Measurements from ENCODE around the gene KCNQ1. TPM values are rescaled to one million over a fixed set of nuclear protein-coding genes. Genes with fewer than 3 reads are reported as not detected.
A peak's percentile ranks its signal among the peaks of the same experiment; 100 is the strongest.

Gene KCNQ1
- total RNA-seq, 4 donors from 2014 or later = 5.6 to 46.8 (median 24.6) TPM

DNA sequence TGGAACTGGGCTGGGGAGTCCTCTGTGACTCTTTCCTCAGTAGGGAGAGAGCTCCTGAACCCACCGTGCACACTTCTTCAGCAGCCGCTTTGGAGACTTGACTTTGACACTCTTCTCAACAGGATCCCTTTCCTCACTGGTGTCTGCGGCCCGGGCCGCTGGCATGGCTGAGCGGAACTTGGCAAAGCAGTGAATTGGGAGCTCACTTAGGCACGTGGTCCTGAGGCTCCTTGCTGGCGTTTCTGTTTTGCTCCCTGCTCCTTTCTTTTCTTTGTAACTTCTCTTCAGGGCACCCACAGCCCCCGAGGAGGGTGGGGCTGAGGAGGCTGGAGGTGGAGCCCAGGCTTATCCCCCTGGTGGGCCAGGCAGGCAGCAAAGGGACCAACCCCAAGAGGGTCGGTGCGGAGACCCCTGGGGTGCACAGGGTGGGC lies 263.4 kb downstream of the KCNQ1 start:
- TF ChIP-seq EP300 (IDR thresholded peaks at IDR 0.05; ENCODE audit: low read depth) = no peak
- no peak for TF ChIP-seq POLR2A (IDR thresholded peaks at IDR 0.05)
- TF ChIP-seq, protein P1, sequence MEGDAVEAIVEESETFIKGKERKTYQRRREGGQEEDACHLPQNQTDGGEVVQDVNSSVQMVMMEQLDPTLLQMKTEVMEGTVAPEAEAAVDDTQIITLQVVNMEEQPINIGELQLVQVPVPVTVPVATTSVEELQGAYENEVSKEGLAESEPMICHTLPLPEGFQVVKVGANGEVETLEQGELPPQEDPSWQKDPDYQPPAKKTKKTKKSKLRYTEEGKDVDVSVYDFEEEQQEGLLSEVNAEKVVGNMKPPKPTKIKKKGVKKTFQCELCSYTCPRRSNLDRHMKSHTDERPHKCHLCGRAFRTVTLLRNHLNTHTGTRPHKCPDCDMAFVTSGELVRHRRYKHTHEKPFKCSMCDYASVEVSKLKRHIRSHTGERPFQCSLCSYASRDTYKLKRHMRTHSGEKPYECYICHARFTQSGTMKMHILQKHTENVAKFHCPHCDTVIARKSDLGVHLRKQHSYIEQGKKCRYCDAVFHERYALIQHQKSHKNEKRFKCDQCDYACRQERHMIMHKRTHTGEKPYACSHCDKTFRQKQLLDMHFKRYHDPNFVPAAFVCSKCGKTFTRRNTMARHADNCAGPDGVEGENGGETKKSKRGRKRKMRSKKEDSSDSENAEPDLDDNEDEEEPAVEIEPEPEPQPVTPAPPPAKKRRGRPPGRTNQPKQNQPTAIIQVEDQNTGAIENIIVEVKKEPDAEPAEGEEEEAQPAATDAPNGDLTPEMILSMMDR (IDR thresholded peaks at IDR 0.05) = no peak
- no peak for TF ChIP-seq POLR2AphosphoS5 (IDR thresholded peaks at IDR 0.05)

GRCh38 chr11:2708757-2709281 lies 264.0 kb downstream of the KCNQ1 start:
- DNase-seq = no peak
- Histone ChIP-seq H3K27ac (peak overlapping the region; percentile 46 to 86 (median 76)), H3K27me3 (no peaks in the 10 kb centered on the region), H3K36me3 (no peaks in the 10 kb centered on the region), H3K9me3 (no peaks in the 10 kb centered on the region), H3K4me3 (no peak overlapping the region), H3K4me1 (peaks cover 4 to 16% (median 5%) of the 10 kb centered on the region in 4 donors)
- WGBS, 2 donors (ENCODE audit: low coverage in 1 of 2) = 66% methylated on average over 14 of the region's 14 CpGs; no CpG with 5 or more reads in 1 of the 2 donors
- TF ChIP-seq POLR2AphosphoS5 (IDR thresholded peaks at IDR 0.05) (peak in 1 of 3 donors; percentile 58), EP300 (IDR thresholded peaks at IDR 0.05; ENCODE audit: low read depth) (no peak), POLR2A (IDR thresholded peaks at IDR 0.05) (no peak)
- TF ChIP-seq, protein P1 (IDR thresholded peaks at IDR 0.05) = no peak
- intact Hi-C loops (cut with DNase I; ENCODE audit: low total_unique reads) (loop anchor here (5.0 kb wide), 1 partner anchor 178 kb away; the partner anchor contains the start of gene CDKN1C), in situ Hi-C loops (cut with MboI; ENCODE audit: low pct_ligation_motif_present in 1 of 4, low pct_unique_long_range_greater_than_20kb in 1 of 4, low sequenced_read_pairs in 3 of 4) (no loop called here)

More for the DNA sequence above, 263.4 kb downstream of the KCNQ1 start:
- peaks cover 4 to 15% (median 5%) of the 10 kb centered on the region in 4 donors for H3K4me1 ChIP-seq
- no peak for DNase-seq
- H3K4me3 ChIP-seq = no peak overlapping the region
- peak overlapping the region; percentile 46 to 86 (median 76) for H3K27ac ChIP-seq
- H3K27me3 ChIP-seq = no peaks in the 10 kb centered on the region
- 69 to 92% methylated on average over 2 to 11 of the region's 11 CpGs for WGBS, 2 donors (ENCODE audit: low coverage in 1 of 2)
- intact Hi-C loops (cut with DNase I; ENCODE audit: low total_unique reads) = loop anchor here (5.0 kb wide), 1 partner anchor 179 kb away; the partner anchor contains the start of gene CDKN1C
- H3K36me3 ChIP-seq = no peaks in the 10 kb centered on the region
- in situ Hi-C loops (cut with MboI; ENCODE audit: low pct_ligation_motif_present in 1 of 4, low pct_unique_long_range_greater_than_20kb in 1 of 4, low sequenced_read_pairs in 3 of 4) = no loop called here
- no peaks in the 10 kb centered on the region for H3K9me3 ChIP-seq

DNA sequence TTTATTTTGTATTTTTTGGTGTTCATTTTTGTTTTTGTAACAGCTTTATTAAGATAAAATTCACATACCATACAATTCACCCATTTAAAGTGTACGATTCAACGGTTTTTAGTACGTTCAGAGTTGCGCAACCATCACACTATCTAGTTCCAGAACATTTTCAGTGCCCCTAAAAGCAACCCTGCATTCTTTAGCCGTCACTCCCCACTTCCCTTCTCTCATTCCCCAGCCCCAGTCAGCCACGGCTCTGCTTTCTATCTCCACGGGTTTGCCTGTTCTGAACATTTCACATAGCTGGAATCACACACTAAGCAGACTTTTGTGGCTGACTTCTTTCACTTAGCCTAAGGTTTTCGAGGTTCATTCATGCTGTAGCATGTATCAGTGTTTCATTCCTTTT lies 264.6 kb downstream of the KCNQ1 start:
- no peak for TF ChIP-seq EP300 (IDR thresholded peaks at IDR 0.05; ENCODE audit: low read depth)
- TF ChIP-seq POLR2AphosphoS5 (IDR thresholded peaks at IDR 0.05) = peak in 2 of 3 donors; percentile 47 to 56
- TF ChIP-seq, protein P1 (IDR thresholded peaks at IDR 0.05) = no peak
- TF ChIP-seq POLR2A (IDR thresholded peaks at IDR 0.05) = no peak
- Histone ChIP-seq H3K36me3 (no peaks in the 10 kb centered on the region), H3K4me1 (peaks cover 4 to 16% (median 5%) of the 10 kb centered on the region in 4 donors), H3K27me3 (no peaks in the 10 kb centered on the region), H3K27ac (peak overlapping the region; percentile 46 to 86 (median 76)), H3K4me3 (no peak overlapping the region), H3K9me3 (no peaks in the 10 kb centered on the region)
- intact Hi-C loops (cut with DNase I; ENCODE audit: low total_unique reads) = loop anchor here (5.0 kb wide), 1 partner anchor 178 kb away; the partner anchor contains the start of gene CDKN1C
- in situ Hi-C loops (cut with MboI; ENCODE audit: low pct_ligation_motif_present in 1 of 4, low pct_unique_long_range_greater_than_20kb in 1 of 4, low sequenced_read_pairs in 3 of 4) = no loop called here
- 59 to 66% methylated on average over 7 to 8 of the region's 8 CpGs for WGBS, 2 donors (ENCODE audit: low coverage in 1 of 2)
- DNase-seq = no peak

DNA sequence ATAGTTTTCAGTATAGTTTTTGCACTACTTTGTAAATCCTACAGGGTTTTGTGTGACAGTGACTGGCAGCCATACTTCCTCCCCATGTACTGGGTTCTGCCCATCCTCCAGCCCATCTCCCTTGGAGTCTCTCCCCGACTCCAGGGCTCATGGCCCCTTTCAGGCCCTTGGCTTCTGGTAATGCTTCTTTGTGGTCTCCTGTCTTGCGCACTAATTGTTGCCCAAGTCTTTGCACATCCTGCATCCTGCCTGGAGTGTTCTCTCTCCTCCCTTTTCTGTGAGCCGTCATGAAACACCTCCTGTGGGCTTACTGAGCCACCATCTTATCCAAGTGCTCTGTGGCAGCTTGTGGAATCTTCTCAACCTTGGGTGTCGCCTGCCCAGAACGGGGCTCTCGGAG lies 266.4 kb downstream of the KCNQ1 start:
- H3K27me3 ChIP-seq = no peaks in the 10 kb centered on the region
- H3K27ac ChIP-seq = no peak overlapping the region
- 95 to 100% methylated on average over 2 to 6 of the region's 6 CpGs for WGBS, 2 donors (ENCODE audit: low coverage in 1 of 2)
- TF ChIP-seq, protein P1 (IDR thresholded peaks at IDR 0.05) = no peak
- TF ChIP-seq POLR2A (IDR thresholded peaks at IDR 0.05) = no peak
- TF ChIP-seq POLR2AphosphoS5 (IDR thresholded peaks at IDR 0.05) = no peak
- TF ChIP-seq EP300 (IDR thresholded peaks at IDR 0.05; ENCODE audit: low read depth) = no peak
- intact Hi-C loops (cut with DNase I; ENCODE audit: low total_unique reads) (no loop called here), in situ Hi-C loops (cut with MboI; ENCODE audit: low pct_ligation_motif_present in 1 of 4, low pct_unique_long_range_greater_than_20kb in 1 of 4, low sequenced_read_pairs in 3 of 4) (no loop called here)
- peaks cover 4 to 16% (median 5%) of the 10 kb centered on the region in 4 donors for H3K4me1 ChIP-seq
- DNase-seq = no peak
- H3K9me3 ChIP-seq = no peaks in the 10 kb centered on the region
- no peak overlapping the region for H3K4me3 ChIP-seq
- H3K36me3 ChIP-seq = no peaks in the 10 kb centered on the region
